ENCODE data around the gene DPYSL5.
A peak's percentile ranks its signal among the peaks of the same experiment; 100 is the strongest.
"Not testable (repeated sequence)": the region's sequence is repeated elsewhere in the genome, so short reads cannot be mapped to it uniquely, and the experiment has no call there.

Gene DPYSL5

GRCh38 chr2:26847655-26848335, at the start of gene DPYSL5:
Gene DPYSL5 (plus strand): TSS chr2:26848132. CDS start chr2:26898500, 50,368 bp downstream.
- peak; percentile 38 for DNase-seq (ENCODE audit: low spot score)

GRCh38 chr2:26801328-26801727, 46.6 kb upstream of the DPYSL5 start:
- no peak for DNase-seq (ENCODE audit: low spot score)

GRCh38 chr2:26801796-26802195, 46.1 kb upstream of the DPYSL5 start:
- no peak for DNase-seq (ENCODE audit: low spot score)

- DNase-seq (ENCODE audit: low spot score): no peak
Measured at GRCh38 chr2:26805241-26805676, 42.7 kb upstream of the DPYSL5 start.

- DNase-seq (ENCODE audit: low spot score): no peak
Measured at GRCh38 chr2:26807788-26808460, 40.0 kb upstream of the DPYSL5 start.

- no peak for DNase-seq (ENCODE audit: low spot score)
Measured at GRCh38 chr2:26809211-26809610, 38.7 kb upstream of the DPYSL5 start.

- DNase-seq (ENCODE audit: low spot score): no peak
Measured at GRCh38 chr2:26809876-26810577, 37.9 kb upstream of the DPYSL5 start.

- no peak for DNase-seq (ENCODE audit: low spot score)
Measured at GRCh38 chr2:26811261-26811660, 36.7 kb upstream of the DPYSL5 start.

GRCh38 chr2:26811791-26812694, 35.9 kb upstream of the DPYSL5 start:
- no peak for DNase-seq (ENCODE audit: low spot score)

GRCh38 chr2:26812731-26813130, 35.2 kb upstream of the DPYSL5 start:
- no peak for DNase-seq (ENCODE audit: low spot score)

GRCh38 chr2:26814072-26814765, 33.7 kb upstream of the DPYSL5 start:
- not testable (repeated sequence) for DNase-seq (ENCODE audit: low spot score)

- DNase-seq (ENCODE audit: low spot score): peak; percentile 7
Measured at GRCh38 chr2:26816893-26817292, 31.0 kb upstream of the DPYSL5 start.

GRCh38 chr2:26818255-26818654, 29.7 kb upstream of the DPYSL5 start:
- DNase-seq (ENCODE audit: low spot score): no peak

GRCh38 chr2:26818972-26819371, 29.0 kb upstream of the DPYSL5 start:
- no peak for DNase-seq (ENCODE audit: low spot score)

- DNase-seq (ENCODE audit: low spot score): no peak
Measured at GRCh38 chr2:26820932-26821331, 27.0 kb upstream of the DPYSL5 start.

GRCh38 chr2:26822877-26823276, 25.1 kb upstream of the DPYSL5 start:
- DNase-seq (ENCODE audit: low spot score): no peak

GRCh38 chr2:26838121-26838906, 9.6 kb upstream of the DPYSL5 start:
- DNase-seq (ENCODE audit: low spot score): no peak

GRCh38 chr2:26840937-26841610, 6.9 kb upstream of the DPYSL5 start:
- DNase-seq (ENCODE audit: low spot score): no peak

GRCh38 chr2:26843041-26843440, 4.9 kb upstream of the DPYSL5 start:
- no peak for DNase-seq (ENCODE audit: low spot score)

GRCh38 chr2:26845021-26845420, 2.9 kb upstream of the DPYSL5 start:
- DNase-seq (ENCODE audit: low spot score): no peak

Data from LoVo (cell line).